Stomach (tissue), 4 donors: Measurements from ENCODE around the gene LMOD1.

Experiments used
- POLR2A ChIP-seq, 4 donors: fragments of 450-650 bp; IDR thresholded peaks; one replicate each; pipeline ENCODE4 v1.6.1; 2016; ENCODE audit warnings: antibody characterized with exemption in 4 of 4, control low read depth in 2 of 4, mild to moderate bottlenecking in 1 of 4, moderate library complexity in 1 of 4
- POLR2AphosphoS5 ChIP-seq, 3 donors: sonication (generic); formaldehyde crosslinking; IDR thresholded peaks; one replicate each; pipeline ENCODE4 v1.6.1; 2016; ENCODE audit warnings: antibody characterized with exemption in 3 of 3
- TF ChIP-seq, protein P1 (sequence below), 7 experiments: fragments of 450-650 bp in 4 of 7; fragments of 200-600 bp in 3 of 7; sonication (generic) in 3 of 7; IDR thresholded peaks; one replicate each; pipeline ENCODE4 v1.5.1; 2016 to 2019; ENCODE audit warnings: antibody characterized with exemption in 7 of 7, control low read depth in 2 of 7, mild to moderate bottlenecking in 1 of 7

DNA sequence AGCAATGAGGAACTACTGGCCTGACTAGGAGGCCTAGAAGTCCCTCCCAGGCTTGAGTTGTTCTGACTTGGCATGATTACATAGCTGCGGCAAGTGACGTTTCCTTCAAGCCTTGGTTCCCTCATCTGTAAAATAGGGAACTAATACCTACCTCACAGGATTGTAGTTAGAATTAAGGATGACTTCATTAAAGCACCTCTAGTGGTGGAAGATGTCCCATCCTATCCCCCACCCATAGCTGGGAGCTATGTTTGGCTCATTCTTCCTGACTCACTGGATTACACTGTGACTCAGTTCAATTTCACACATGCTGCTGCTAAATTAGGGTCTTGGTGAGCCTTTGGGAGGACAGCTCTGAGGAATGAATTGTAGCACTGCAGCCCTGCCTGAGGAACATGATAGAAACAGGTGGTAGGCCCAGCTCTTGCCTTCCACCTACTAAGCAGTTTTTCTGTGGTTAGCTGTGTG lies 63.6 kb downstream of the LMOD1 start:
- no peak for TF ChIP-seq POLR2A (IDR thresholded peaks at IDR 0.05)
- TF ChIP-seq POLR2AphosphoS5 (IDR thresholded peaks at IDR 0.05): peak in 1 of 3 donors; percentile 27
- TF ChIP-seq, protein P1, sequence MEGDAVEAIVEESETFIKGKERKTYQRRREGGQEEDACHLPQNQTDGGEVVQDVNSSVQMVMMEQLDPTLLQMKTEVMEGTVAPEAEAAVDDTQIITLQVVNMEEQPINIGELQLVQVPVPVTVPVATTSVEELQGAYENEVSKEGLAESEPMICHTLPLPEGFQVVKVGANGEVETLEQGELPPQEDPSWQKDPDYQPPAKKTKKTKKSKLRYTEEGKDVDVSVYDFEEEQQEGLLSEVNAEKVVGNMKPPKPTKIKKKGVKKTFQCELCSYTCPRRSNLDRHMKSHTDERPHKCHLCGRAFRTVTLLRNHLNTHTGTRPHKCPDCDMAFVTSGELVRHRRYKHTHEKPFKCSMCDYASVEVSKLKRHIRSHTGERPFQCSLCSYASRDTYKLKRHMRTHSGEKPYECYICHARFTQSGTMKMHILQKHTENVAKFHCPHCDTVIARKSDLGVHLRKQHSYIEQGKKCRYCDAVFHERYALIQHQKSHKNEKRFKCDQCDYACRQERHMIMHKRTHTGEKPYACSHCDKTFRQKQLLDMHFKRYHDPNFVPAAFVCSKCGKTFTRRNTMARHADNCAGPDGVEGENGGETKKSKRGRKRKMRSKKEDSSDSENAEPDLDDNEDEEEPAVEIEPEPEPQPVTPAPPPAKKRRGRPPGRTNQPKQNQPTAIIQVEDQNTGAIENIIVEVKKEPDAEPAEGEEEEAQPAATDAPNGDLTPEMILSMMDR (IDR thresholded peaks at IDR 0.05): no peak
